HCT116 (cell line): ENCODE measurements around the gene NRP1. TPM values are rescaled to one million over a fixed set of nuclear protein-coding genes. Genes with fewer than 3 reads are reported as not detected.

Experiments
- ATAC-seq: fragments of 200-7000 bp; cut with Tn5 transposase; 2 replicates; pipeline ENCODE4 v1.9.1; 2020; ENCODE audit warnings: mild to moderate bottlenecking, moderate library complexity
- BruUV-seq: library from RNA; stranded (reverse); fragments of 400-500 nt; replicated peaks from 2 replicates; lab custom pipeline; 2021; lab: Mats Ljungman, UMichigan
- CTCF ChIA-PET: fragments of 300-600 bp; sonication (Branson Sonifier 250); formaldehyde crosslinking; loops from one replicate; lab custom pipeline; 2021; ENCODE audit warnings: antibody characterized with exemption; lab: Charles Lee
- POLR2A ChIA-PET: fragments of 300-600, 350-600 bp; sonication (Branson Sonifier 250); formaldehyde crosslinking; loops from one replicate; lab custom pipeline; 2021; ENCODE audit warnings: antibody characterized with exemption; lab: Charles Lee
- RAD21 ChIA-PET, 2 experiments: fragments of 300-600 bp; sonication (Branson Sonifier 250); formaldehyde crosslinking; loops; one replicate each; lab custom pipeline; 2023; ENCODE audit warnings: low total read pairs in 2 of 2; ENCODE audit not compliant: uncharacterized antibody in 2 of 2, unreplicated experiment in 2 of 2, low non-redundant PET in 1 of 2; lab: Charles Lee
- DNase-seq: peaks from one replicate; pipeline ENCODE4 v3.0.0-alpha.2; 2010; ENCODE audit warnings: low read depth, low spot score
- H2AFZ ChIP-seq: fragments of 200-600 bp; shearing (Covaris generic), sonication (generic); 2 replicates; pipeline ENCODE4 v1.6.1; 2017; ENCODE audit warnings: low read depth, mixed run types, mixed read lengths, antibody characterized with exemption, low read length; ENCODE audit not compliant: poor library complexity, severe bottlenecking
- H3K27ac ChIP-seq: 2 replicates; pipeline ENCODE4 v1.5.1; 2012; ENCODE audit warnings: low read depth, low read length
- H3K27me3 ChIP-seq: fragments of 200-600 bp; sonication (generic); 2 replicates; pipeline ENCODE4 v1.6.1; 2016; ENCODE audit warnings: mixed run types, low read length, mixed read lengths; ENCODE audit not compliant: insufficient read depth
- H3K36me3 ChIP-seq, 2 experiments: fragments of 200-500 bp in 1 of 2; fragments of 200-600 bp in 1 of 2; sonication (Bioruptor generic) in 1 of 2; sonication (generic) in 1 of 2; 2 replicates each; pipeline versions ENCODE4 v1.5.1 to v1.6.1; 2014 to 2016; ENCODE audit warnings: low read length in 2 of 2, inconsistent platforms in 1 of 2, mixed read lengths in 1 of 2, mixed run types in 1 of 2; ENCODE audit not compliant: insufficient read depth in 2 of 2, control insufficient read depth in 1 of 2
- H3K4me1 ChIP-seq, 2 experiments: fragments of 200-600 bp in 1 of 2; sonication (generic) in 1 of 2; 2 replicates each; pipeline versions ENCODE4 v1.5.1 to v1.6.1; 2012 to 2017; ENCODE audit warnings: low read length in 2 of 2, inconsistent platforms in 1 of 2, mild to moderate bottlenecking in 1 of 2, mixed read lengths in 1 of 2, mixed run types in 1 of 2, moderate library complexity in 1 of 2; ENCODE audit not compliant: insufficient read depth in 2 of 2, control insufficient read depth in 1 of 2
- H3K4me2 ChIP-seq: fragments of 200-600 bp; sonication (generic); 2 replicates; pipeline ENCODE4 v1.6.1; 2017; ENCODE audit warnings: mixed run types, low read length, mixed read lengths
- H3K4me3 ChIP-seq, 2 experiments: fragments of 200-600 bp in 1 of 2; sonication (generic) in 1 of 2; replicated peaks in 1 of 2; 2 replicates each; pipeline ENCODE4 v1.5.1; 2011 to 2016; ENCODE audit warnings: low read length in 2 of 2, control low read depth in 1 of 2, low read depth in 1 of 2, mild to moderate bottlenecking in 1 of 2, mixed read lengths in 1 of 2, mixed run types in 1 of 2
- H3K79me2 ChIP-seq: fragments of 200-600 bp; sonication (generic); 2 replicates; pipeline ENCODE4 v1.6.1; 2017; ENCODE audit warnings: mild to moderate bottlenecking, mixed run types, low read length, moderate library complexity, mixed read lengths; ENCODE audit not compliant: insufficient read depth
- H3K9ac ChIP-seq: fragments of 200-600 bp; sonication (generic); 2 replicates; pipeline ENCODE4 v1.6.1; 2016; ENCODE audit warnings: low read length, mixed read lengths
- H3K9me2 ChIP-seq: fragments of 200-600 bp; sonication (generic), shearing (Covaris generic); 2 replicates; pipeline ENCODE4 v1.6.1; 2017; ENCODE audit warnings: mixed run types, mild to moderate bottlenecking, moderate library complexity; ENCODE audit not compliant: insufficient read depth
- H3K9me3 ChIP-seq, 2 experiments: fragments of 200-500 bp in 1 of 2; fragments of 200-600 bp in 1 of 2; sonication (Bioruptor generic) in 1 of 2; sonication (generic) in 1 of 2; 2 replicates each; pipeline ENCODE4 v1.6.1; 2014 to 2017; ENCODE audit warnings: low read length in 2 of 2, mixed read lengths in 2 of 2, inconsistent platforms in 1 of 2, low read depth in 1 of 2, mild to moderate bottlenecking in 1 of 2, mixed run types in 1 of 2, moderate library complexity in 1 of 2; ENCODE audit not compliant: control insufficient read depth in 1 of 2, insufficient read depth in 1 of 2
- H4K20me1 ChIP-seq: fragments of 200-600 bp; sonication (generic), shearing (Covaris generic); 2 replicates; pipeline ENCODE4 v1.6.1; 2017; ENCODE audit warnings: mixed run types, mild to moderate bottlenecking, moderate library complexity; ENCODE audit not compliant: insufficient read depth
- CBX3 ChIP-seq: IDR thresholded peaks from 2 replicates; pipeline ENCODE4 v1.6.1; 2012; ENCODE audit warnings: low read depth
- YY1 ChIP-seq: IDR thresholded peaks from 2 replicates; pipeline ENCODE4 v1.6.1; 2011; ENCODE audit warnings: low read length, low read depth, moderate library complexity, mild to moderate bottlenecking; ENCODE audit not compliant: insufficient replicate concordance; ENCODE audit errors: extremely low read depth
- intact Hi-C: fragments of 100-400 bp; cut with micrococcal nuclease; formaldehyde crosslinking; loops from 2 replicates; pipeline ENCODE4 v1.10.0; 2022
- total RNA-seq: library from RNA; stranded (reverse); gene quantifications from one replicate; pipeline ENCODE4 v1.2.1, GENCODE V29; 2021; ENCODE audit not compliant: unreplicated experiment
- TF ChIP-seq, protein P1 (sequence below): IDR thresholded peaks from 2 replicates; pipeline ENCODE4 v1.6.1; 2012; ENCODE audit warnings: low read depth

NRP1 gene
- total RNA-seq, 1 experiment from 2014 or later = 3.8 TPM

DNA sequence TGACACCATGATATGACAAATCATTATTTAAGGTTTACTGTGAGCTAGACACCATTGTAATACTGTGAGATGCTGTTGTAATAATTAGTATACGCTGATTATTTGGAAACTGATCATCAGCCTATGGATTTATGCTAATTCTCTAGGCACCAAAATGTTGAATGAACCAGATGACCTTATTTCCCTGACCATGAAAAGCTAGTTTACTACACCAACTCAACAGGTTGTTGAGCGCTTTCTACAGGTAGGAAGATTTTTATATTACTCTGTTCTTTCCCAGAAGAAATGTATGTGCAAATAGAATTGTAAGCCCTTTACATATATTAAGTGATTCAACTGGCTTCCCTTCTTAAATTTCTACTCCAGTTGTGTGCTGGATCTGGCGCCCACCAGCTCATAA, 6.2 kb downstream of the NRP1 start:
- no peaks in the 10 kb centered on the region for H3K9me3 ChIP-seq
- CTCF ChIA-PET = interaction anchor here (0.7 to 2.1 kb wide), 3 partner anchors 22 to 1310 kb away, joined by 3 to 9 read pairs (median 4); no protein-coding TSS in a partner anchor
- intact Hi-C loops = loop anchor here (10.0 kb wide), 1 partner anchor 133 kb away; no protein-coding TSS in a partner anchor

More for the DNA sequence above, 6.2 kb downstream of the NRP1 start:
- BruUV-seq = no TSS peak
- Histone ChIP-seq H3K27me3 (peaks cover 6% of the 10 kb centered on the region; the same call in 1 of the 2 replicates), H3K36me3 (no peaks in the 10 kb centered on the region), H3K79me2 (no peaks in the 10 kb centered on the region), H4K20me1 (no peaks in the 10 kb centered on the region), H3K9ac (no peak overlapping the region), H3K9me2 (no peaks in the 10 kb centered on the region), H3K27ac (no peak overlapping the region), H3K4me3 (no peak overlapping the region), H2AFZ (no peak overlapping the region), H3K4me1 (peaks cover 2 to 7% of the 10 kb centered on the region in 2 experiments; a peak in 3 of 4 replicates), H3K4me2 (no peak overlapping the region)
- ATAC-seq (no peak), DNase-seq (no peak)
- ChIA-PET RAD21 (no interaction called here), POLR2A (no interaction called here)
- TF ChIP-seq CBX3 = no peak
- TF ChIP-seq, protein P1, sequence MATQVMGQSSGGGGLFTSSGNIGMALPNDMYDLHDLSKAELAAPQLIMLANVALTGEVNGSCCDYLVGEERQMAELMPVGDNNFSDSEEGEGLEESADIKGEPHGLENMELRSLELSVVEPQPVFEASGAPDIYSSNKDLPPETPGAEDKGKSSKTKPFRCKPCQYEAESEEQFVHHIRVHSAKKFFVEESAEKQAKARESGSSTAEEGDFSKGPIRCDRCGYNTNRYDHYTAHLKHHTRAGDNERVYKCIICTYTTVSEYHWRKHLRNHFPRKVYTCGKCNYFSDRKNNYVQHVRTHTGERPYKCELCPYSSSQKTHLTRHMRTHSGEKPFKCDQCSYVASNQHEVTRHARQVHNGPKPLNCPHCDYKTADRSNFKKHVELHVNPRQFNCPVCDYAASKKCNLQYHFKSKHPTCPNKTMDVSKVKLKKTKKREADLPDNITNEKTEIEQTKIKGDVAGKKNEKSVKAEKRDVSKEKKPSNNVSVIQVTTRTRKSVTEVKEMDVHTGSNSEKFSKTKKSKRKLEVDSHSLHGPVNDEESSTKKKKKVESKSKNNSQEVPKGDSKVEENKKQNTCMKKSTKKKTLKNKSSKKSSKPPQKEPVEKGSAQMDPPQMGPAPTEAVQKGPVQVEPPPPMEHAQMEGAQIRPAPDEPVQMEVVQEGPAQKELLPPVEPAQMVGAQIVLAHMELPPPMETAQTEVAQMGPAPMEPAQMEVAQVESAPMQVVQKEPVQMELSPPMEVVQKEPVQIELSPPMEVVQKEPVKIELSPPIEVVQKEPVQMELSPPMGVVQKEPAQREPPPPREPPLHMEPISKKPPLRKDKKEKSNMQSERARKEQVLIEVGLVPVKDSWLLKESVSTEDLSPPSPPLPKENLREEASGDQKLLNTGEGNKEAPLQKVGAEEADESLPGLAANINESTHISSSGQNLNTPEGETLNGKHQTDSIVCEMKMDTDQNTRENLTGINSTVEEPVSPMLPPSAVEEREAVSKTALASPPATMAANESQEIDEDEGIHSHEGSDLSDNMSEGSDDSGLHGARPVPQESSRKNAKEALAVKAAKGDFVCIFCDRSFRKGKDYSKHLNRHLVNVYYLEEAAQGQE = no peak
- TF ChIP-seq YY1 = no peak
